Measurements from ENCODE around the gene MPRIP. TPM values are rescaled to one million over a fixed set of nuclear protein-coding genes. Genes with fewer than 3 reads are reported as not detected.

The MPRIP gene
- total RNA-seq, 1 experiment from 2014 or later: 140 TPM

DNA sequence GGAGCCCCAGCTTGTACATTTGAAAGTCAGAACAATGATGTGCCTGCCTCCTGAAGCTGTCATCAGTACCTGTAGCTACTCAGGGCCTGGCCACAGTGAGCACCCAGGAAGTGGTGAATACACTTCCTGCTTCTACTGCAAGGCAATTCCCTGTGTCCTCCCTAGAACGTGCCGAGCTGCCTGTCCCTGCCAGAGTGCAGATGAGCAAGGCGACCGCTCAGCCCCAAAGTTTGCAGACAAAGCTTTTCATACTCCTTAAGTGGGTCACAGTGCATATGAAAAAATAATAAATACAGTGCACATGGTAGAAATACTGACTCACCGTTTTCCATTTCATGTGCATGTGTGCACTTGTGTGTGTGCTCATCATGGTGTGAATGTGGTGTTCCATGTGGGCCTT lies 77.3 kb downstream of the MPRIP start (continued):
- TF ChIP-seq, protein P1, sequence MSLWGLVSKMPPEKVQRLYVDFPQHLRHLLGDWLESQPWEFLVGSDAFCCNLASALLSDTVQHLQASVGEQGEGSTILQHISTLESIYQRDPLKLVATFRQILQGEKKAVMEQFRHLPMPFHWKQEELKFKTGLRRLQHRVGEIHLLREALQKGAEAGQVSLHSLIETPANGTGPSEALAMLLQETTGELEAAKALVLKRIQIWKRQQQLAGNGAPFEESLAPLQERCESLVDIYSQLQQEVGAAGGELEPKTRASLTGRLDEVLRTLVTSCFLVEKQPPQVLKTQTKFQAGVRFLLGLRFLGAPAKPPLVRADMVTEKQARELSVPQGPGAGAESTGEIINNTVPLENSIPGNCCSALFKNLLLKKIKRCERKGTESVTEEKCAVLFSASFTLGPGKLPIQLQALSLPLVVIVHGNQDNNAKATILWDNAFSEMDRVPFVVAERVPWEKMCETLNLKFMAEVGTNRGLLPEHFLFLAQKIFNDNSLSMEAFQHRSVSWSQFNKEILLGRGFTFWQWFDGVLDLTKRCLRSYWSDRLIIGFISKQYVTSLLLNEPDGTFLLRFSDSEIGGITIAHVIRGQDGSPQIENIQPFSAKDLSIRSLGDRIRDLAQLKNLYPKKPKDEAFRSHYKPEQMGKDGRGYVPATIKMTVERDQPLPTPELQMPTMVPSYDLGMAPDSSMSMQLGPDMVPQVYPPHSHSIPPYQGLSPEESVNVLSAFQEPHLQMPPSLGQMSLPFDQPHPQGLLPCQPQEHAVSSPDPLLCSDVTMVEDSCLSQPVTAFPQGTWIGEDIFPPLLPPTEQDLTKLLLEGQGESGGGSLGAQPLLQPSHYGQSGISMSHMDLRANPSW (CRISPR knock-in tag; conservative IDR thresholded peaks at IDR 0.05; ENCODE audit: low read depth): no peak
- TF ChIP-seq RORB (CRISPR knock-in tag; IDR thresholded peaks at IDR 0.05) (no peak), ELF4 (CRISPR knock-in tag; IDR thresholded peaks at IDR 0.05; ENCODE audit: low read depth) (no peak)

DNA sequence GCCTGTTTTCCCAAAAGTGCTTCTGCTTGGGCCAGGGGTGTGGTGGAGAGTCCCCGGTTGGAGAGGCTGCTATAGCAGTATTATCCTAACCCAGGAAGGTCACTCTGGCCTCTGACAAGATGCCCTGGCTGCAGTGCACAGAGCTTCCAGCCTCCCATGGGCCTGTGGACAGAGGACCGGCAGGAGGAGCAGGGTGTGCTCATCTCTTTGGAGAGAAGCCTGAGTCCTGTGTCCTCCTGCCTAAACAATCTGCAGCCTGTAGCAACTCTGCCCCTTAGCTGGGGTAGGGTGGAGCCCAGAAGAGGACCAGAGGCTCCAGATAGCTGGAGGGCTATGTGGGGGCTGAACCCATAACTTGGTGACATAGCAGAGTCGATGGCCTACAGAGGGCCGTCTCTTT lies 78.0 kb downstream of the MPRIP start:
- peak overlapping the region; percentile 89; the same call in 1 of the 2 replicates for H3K27ac Mint-ChIP-seq
- H3K4me1 Mint-ChIP-seq: peaks cover 9% of the 10 kb centered on the region; the same call in 1 of the 2 replicates
- TF ChIP-seq, protein P2, sequence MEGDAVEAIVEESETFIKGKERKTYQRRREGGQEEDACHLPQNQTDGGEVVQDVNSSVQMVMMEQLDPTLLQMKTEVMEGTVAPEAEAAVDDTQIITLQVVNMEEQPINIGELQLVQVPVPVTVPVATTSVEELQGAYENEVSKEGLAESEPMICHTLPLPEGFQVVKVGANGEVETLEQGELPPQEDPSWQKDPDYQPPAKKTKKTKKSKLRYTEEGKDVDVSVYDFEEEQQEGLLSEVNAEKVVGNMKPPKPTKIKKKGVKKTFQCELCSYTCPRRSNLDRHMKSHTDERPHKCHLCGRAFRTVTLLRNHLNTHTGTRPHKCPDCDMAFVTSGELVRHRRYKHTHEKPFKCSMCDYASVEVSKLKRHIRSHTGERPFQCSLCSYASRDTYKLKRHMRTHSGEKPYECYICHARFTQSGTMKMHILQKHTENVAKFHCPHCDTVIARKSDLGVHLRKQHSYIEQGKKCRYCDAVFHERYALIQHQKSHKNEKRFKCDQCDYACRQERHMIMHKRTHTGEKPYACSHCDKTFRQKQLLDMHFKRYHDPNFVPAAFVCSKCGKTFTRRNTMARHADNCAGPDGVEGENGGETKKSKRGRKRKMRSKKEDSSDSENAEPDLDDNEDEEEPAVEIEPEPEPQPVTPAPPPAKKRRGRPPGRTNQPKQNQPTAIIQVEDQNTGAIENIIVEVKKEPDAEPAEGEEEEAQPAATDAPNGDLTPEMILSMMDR (IDR thresholded peaks at IDR 0.05): no peak
- TF ChIP-seq SMAD4 (CRISPR knock-in tag; IDR thresholded peaks at IDR 0.05): no peak
- no peak for TF ChIP-seq NFATC4 (CRISPR knock-in tag; IDR thresholded peaks at IDR 0.05)
- TF ChIP-seq NR2C2 (CRISPR knock-in tag; IDR thresholded peaks at IDR 0.05): no peak
- TF ChIP-seq, protein P3, sequence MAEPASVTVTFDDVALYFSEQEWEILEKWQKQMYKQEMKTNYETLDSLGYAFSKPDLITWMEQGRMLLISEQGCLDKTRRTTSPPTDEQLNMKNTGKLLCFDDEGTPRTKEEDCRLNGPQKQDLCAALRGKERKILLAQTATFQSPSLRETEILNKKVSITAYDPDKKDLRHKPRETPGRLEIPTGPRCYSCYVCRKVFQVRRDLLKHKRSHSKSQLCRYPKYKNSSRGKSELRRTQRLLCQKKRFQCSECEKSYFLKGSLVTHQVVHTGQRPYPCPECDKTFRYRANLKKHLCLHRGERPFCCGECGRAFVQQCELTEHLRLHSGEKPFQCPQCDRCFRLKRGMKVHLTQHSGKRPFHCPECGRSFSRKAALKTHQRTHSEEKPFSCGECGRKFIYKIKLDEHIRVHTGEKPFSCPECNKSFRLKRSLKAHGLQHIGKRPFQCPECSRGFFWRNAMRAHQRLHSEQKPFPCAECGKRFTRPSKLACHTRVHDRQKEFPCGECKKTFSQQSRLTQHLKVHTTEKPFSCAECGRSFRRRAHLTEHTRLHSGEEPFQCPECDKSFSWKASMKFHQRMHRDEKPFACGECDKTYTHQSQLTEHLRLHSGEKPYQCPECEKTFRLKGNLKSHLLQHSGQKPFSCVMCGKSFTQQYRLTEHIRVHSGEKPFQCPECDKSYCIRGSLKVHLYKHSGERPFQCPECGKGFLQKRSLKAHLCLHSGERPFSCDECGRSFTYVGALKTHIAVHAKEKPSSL (CRISPR knock-in tag; conservative IDR thresholded peaks at IDR 0.05): no peak
- no peak for TF ChIP-seq OVOL2 (CRISPR knock-in tag; IDR thresholded peaks at IDR 0.05; ENCODE audit: borderline replicate concordance)
- TF ChIP-seq, protein P4, sequence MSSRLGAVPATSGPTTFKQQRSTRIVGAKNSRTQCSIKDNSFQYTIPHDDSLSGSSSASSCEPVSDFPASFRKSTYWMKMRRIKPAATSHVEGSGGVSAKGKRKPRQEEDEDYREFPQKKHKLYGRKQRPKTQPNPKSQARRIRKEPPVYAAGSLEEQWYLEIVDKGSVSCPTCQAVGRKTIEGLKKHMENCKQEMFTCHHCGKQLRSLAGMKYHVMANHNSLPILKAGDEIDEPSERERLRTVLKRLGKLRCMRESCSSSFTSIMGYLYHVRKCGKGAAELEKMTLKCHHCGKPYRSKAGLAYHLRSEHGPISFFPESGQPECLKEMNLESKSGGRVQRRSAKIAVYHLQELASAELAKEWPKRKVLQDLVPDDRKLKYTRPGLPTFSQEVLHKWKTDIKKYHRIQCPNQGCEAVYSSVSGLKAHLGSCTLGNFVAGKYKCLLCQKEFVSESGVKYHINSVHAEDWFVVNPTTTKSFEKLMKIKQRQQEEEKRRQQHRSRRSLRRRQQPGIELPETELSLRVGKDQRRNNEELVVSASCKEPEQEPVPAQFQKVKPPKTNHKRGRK (CRISPR knock-in tag; IDR thresholded peaks at IDR 0.05; ENCODE audit: borderline replicate concordance): no peak
- no peak for TF ChIP-seq JUN (CRISPR knock-in tag; IDR thresholded peaks at IDR 0.05)
- TF ChIP-seq FOXP1 (CRISPR knock-in tag; IDR thresholded peaks at IDR 0.05; ENCODE audit: borderline replicate concordance): no peak
- TF ChIP-seq, protein P5, sequence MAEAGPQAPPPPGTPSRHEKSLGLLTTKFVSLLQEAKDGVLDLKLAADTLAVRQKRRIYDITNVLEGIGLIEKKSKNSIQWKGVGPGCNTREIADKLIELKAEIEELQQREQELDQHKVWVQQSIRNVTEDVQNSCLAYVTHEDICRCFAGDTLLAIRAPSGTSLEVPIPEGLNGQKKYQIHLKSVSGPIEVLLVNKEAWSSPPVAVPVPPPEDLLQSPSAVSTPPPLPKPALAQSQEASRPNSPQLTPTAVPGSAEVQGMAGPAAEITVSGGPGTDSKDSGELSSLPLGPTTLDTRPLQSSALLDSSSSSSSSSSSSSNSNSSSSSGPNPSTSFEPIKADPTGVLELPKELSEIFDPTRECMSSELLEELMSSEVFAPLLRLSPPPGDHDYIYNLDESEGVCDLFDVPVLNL (CRISPR knock-in tag; IDR thresholded peaks at IDR 0.05; ENCODE audit: borderline replicate concordance, low read depth): no peak
- TF ChIP-seq, protein P6, sequence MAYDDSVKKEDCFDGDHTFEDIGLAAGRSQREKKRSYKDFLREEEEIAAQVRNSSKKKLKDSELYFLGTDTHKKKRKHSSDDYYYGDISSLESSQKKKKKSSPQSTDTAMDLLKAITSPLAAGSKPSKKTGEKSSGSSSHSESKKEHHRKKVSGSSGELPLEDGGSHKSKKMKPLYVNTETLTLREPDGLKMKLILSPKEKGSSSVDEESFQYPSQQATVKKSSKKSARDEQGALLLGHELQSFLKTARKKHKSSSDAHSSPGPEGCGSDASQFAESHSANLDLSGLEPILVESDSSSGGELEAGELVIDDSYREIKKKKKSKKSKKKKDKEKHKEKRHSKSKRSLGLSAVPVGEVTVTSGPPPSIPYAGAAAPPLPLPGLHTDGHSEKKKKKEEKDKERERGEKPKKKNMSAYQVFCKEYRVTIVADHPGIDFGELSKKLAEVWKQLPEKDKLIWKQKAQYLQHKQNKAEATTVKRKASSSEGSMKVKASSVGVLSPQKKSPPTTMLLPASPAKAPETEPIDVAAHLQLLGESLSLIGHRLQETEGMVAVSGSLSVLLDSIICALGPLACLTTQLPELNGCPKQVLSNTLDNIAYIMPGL (CRISPR knock-in tag; IDR thresholded peaks at IDR 0.05): no peak
- no peak for TF ChIP-seq ZNF121 (CRISPR knock-in tag; IDR thresholded peaks at IDR 0.05)
- TF ChIP-seq PRRX2 (CRISPR knock-in tag; IDR thresholded peaks at IDR 0.05): no peak
- TF ChIP-seq, protein P7, sequence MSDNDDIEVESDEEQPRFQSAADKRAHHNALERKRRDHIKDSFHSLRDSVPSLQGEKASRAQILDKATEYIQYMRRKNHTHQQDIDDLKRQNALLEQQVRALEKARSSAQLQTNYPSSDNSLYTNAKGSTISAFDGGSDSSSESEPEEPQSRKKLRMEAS (CRISPR knock-in tag; IDR thresholded peaks at IDR 0.05): no peak
- H3K9me3 Mint-ChIP-seq: no peaks in the 10 kb centered on the region
- H3K4me3 Mint-ChIP-seq: no peak overlapping the region
- POLR2A ChIA-PET: no interaction called here
- DNase-seq (ENCODE audit: low spot score) (no peak), ATAC-seq (no peak)
- H3K36me3 Mint-ChIP-seq: no peaks in the 10 kb centered on the region
- no peaks in the 10 kb centered on the region for H3K27me3 Mint-ChIP-seq (ENCODE audit: low read depth)
- CTCF ChIA-PET: interaction anchor here (0.6 to 4.5 kb wide), 6 partner anchors 12 to 204 kb away, joined by 3 to 34 read pairs (median 4); no protein-coding TSS in a partner anchor
